ENCODE data around the gene LCN1. TPM values are rescaled to one million over a fixed set of nuclear protein-coding genes. Genes with fewer than 3 reads are reported as not detected.

The LCN1 gene
- total and polyA plus RNA-seq, 2 of the 8 experiments (the other 6 are each of a cell fraction or from before 2014, with no cell fraction given), result not detected

- CTCF ChIA-PET (ENCODE audit: partially characterized antibody), result interaction anchor here (0.6 to 1.4 kb wide), 4 partner anchors 24 to 573 kb away, joined by 3 to 4 read pairs (median 3); no protein-coding TSS in a partner anchor
- TF ChIP-seq SIX5 (IDR thresholded peaks at IDR 0.05; ENCODE audit: low read depth, low read length) (no peak), KDM4A (IDR thresholded peaks at IDR 0.05; ENCODE audit: low read depth, low read length, severe bottlenecking) (no peak), TEAD4 (IDR thresholded peaks at IDR 0.05; ENCODE audit: low read depth, low read length) (no peak), ATF2 (IDR thresholded peaks at IDR 0.05; ENCODE audit: low read length) (no peak), JUN (IDR thresholded peaks at IDR 0.05; ENCODE audit: low read depth, low read length) (no peak), BACH1 (IDR thresholded peaks at IDR 0.05; ENCODE audit: low read length) (no peak), E2F6 (IDR thresholded peaks at IDR 0.05) (no peak), ASH2L (IDR thresholded peaks at IDR 0.05; ENCODE audit: low read length) (no peak), MAX (IDR thresholded peaks at IDR 0.05) (no peak), SP2 (IDR thresholded peaks at IDR 0.05; ENCODE audit: low read length) (no peak), FOSL1 (IDR thresholded peaks at IDR 0.05; ENCODE audit: insufficient read depth, low read depth, low read length) (no peak), TAF1 (IDR thresholded peaks at IDR 0.05; ENCODE audit: low read depth, low read length) (no peak), TBP (IDR thresholded peaks at IDR 0.05; ENCODE audit: low read depth, low read length) (no peak)
These were observed 45.3 kb downstream of the LCN1 start for GRCh38 chr9:135566552-135566951.

More at GRCh38 chr9:135566552-135566951, 45.3 kb downstream of the LCN1 start:
- Histone ChIP-seq H3K4me2 (ENCODE audit: insufficient read depth in 1 of 2, low read depth in 2 of 2, low read length in 2 of 2) (no peak overlapping the region), H3K79me1 (ENCODE audit: low read depth, low read length) (no peaks in the 10 kb centered on the region), H2BK20ac (ENCODE audit: low read length) (no peak overlapping the region), H3K23ac (ENCODE audit: insufficient read length) (no peak overlapping the region), H3K79me2 (ENCODE audit: control insufficient read depth in 1 of 2, insufficient read depth in 2 of 2, low read length in 2 of 2) (no peaks in the 10 kb centered on the region), H3K36me3 (ENCODE audit: control insufficient read depth in 2 of 4, insufficient read depth in 4 of 4, low read length in 3 of 4) (no peaks in the 10 kb centered on the region), H2BK12ac (ENCODE audit: low read depth, low read length) (no peak overlapping the region), H3K9ac (replicated peaks in 1 of 4; ENCODE audit: extremely low read depth in 1 of 4, low read depth in 3 of 4, low read length in 3 of 4) (no peak overlapping the region), H2AFZ (ENCODE audit: low read length) (no peak overlapping the region), H4K20me1 (replicated peaks in 1 of 2; ENCODE audit: control insufficient read depth in 1 of 2, insufficient read depth in 2 of 2, low read length in 2 of 2) (no peaks in the 10 kb centered on the region), H3K14ac (ENCODE audit: insufficient read length) (no peak overlapping the region), H3K4me3 (ENCODE audit: extremely low read depth in 1 of 4, insufficient read depth in 2 of 4, low read depth in 3 of 4, low read length in 4 of 4) (no peak overlapping the region), H3K27ac (ENCODE audit: low read depth, low read length) (no peak overlapping the region), H2BK15ac (ENCODE audit: low read length) (no peak overlapping the region), H4K8ac (ENCODE audit: extremely low read depth, insufficient read depth, low read length) (no peak overlapping the region), H4K91ac (replicated peaks; ENCODE audit: insufficient read length, low read length) (no peak overlapping the region), H3K23me2 (ENCODE audit: low read depth, low read length) (no peaks in the 10 kb centered on the region; the same call in 1 of the 2 replicates), H2BK120ac (replicated peaks; ENCODE audit: low read depth, low read length) (no peak overlapping the region), H3K4me1 (replicated peaks in 1 of 4; ENCODE audit: control insufficient read depth in 3 of 4, insufficient read depth in 4 of 4, low read length in 3 of 4) (peaks cover 0 to 3% (median 0%) of the 10 kb centered on the region in 4 experiments; a peak in 1 of 7 replicates), H3K18ac (ENCODE audit: extremely low read depth, low read length) (no peak overlapping the region), H2BK5ac (ENCODE audit: low read depth, low read length) (no peak overlapping the region), H3K56ac (replicated peaks; ENCODE audit: insufficient read length, low read depth, low read length) (no peak overlapping the region), H3K9me3 (ENCODE audit: insufficient read depth in 2 of 2, low read depth in 1 of 2, low read length in 1 of 2) (peaks cover 0 to 13% of the 10 kb centered on the region in 2 experiments; a peak in 3 of 4 replicates), H3K4ac (replicated peaks; ENCODE audit: insufficient read length, low read depth, low read length) (no peak overlapping the region), H3K27me3 (replicated peaks in 1 of 4; ENCODE audit: control insufficient read depth in 3 of 4, extremely low read depth in 1 of 4, insufficient read depth in 3 of 4, low read length in 3 of 4) (no peaks in the 10 kb centered on the region), H2AK5ac (ENCODE audit: low read depth, low read length) (no peak overlapping the region), H4K5ac (ENCODE audit: insufficient read length, low read depth, low read length) (no peak overlapping the region)
- POLR2A ChIA-PET (ENCODE audit: partially characterized antibody), result no interaction called here
- FAIRE-seq (no peak), DNase-seq (ENCODE audit: low read depth in 1 of 2, low spot score in 2 of 2) (no peak)
- 93% methylated on average over 10 of the region's 10 CpGs; no CpG with 5 or more reads in 1 of the 2 experiments for WGBS, 2 experiments (ENCODE audit: extremely low coverage in 1 of 2, insufficient coverage in 1 of 2, insufficient read length in 1 of 2, insufficient replicate concordance in 2 of 2, low coverage in 1 of 2, low lambda C conversion rate in 2 of 2, missing lambda C conversion rate in 1 of 2)

Data from H1 (cell line).